ENCODE results near the gene FOXL1.

Gene FOXL1

GRCh38 chr16:86577314-86577971 is 906 bp upstream of the FOXL1 start:
- Histone ChIP-seq H3K27ac (ENCODE audit: low read depth, low read length) (no peak overlapping the region), H3K9me3 (ENCODE audit: insufficient read depth, low read length) (no peaks in the 10 kb centered on the region), H2AFZ (ENCODE audit: low read depth, low read length, severe bottlenecking) (no peak overlapping the region), H3K36me3 (ENCODE audit: low read length) (no peaks in the 10 kb centered on the region), H3K27me3 (ENCODE audit: low read length) (no peaks in the 10 kb centered on the region), H3K4me2 (ENCODE audit: low read depth, low read length, poor library complexity, severe bottlenecking) (no peak overlapping the region), H3K9ac (ENCODE audit: low read length) (no peak overlapping the region), H3F3A (ENCODE audit: insufficient read depth) (no peaks in the 10 kb centered on the region), H4K20me1 (ENCODE audit: low read depth, low read length) (no peaks in the 10 kb centered on the region), H3K9me2 (replicated peaks; ENCODE audit: insufficient read depth, low read length) (no peaks in the 10 kb centered on the region), H3K79me2 (ENCODE audit: insufficient read depth, low read length) (no peaks in the 10 kb centered on the region), H3K4me3 (ENCODE audit: insufficient read depth, low read length, poor library complexity, severe bottlenecking) (no peak overlapping the region)
- TF ChIP-seq, protein P1, sequence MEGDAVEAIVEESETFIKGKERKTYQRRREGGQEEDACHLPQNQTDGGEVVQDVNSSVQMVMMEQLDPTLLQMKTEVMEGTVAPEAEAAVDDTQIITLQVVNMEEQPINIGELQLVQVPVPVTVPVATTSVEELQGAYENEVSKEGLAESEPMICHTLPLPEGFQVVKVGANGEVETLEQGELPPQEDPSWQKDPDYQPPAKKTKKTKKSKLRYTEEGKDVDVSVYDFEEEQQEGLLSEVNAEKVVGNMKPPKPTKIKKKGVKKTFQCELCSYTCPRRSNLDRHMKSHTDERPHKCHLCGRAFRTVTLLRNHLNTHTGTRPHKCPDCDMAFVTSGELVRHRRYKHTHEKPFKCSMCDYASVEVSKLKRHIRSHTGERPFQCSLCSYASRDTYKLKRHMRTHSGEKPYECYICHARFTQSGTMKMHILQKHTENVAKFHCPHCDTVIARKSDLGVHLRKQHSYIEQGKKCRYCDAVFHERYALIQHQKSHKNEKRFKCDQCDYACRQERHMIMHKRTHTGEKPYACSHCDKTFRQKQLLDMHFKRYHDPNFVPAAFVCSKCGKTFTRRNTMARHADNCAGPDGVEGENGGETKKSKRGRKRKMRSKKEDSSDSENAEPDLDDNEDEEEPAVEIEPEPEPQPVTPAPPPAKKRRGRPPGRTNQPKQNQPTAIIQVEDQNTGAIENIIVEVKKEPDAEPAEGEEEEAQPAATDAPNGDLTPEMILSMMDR (IDR thresholded peaks at IDR 0.05; ENCODE audit: insufficient read depth, low read length, poor library complexity, severe bottlenecking) = no peak
- no peak for TF ChIP-seq EZH2phosphoT487 (conservative IDR thresholded peaks at IDR 0.05; ENCODE audit: low read length)

DNA sequence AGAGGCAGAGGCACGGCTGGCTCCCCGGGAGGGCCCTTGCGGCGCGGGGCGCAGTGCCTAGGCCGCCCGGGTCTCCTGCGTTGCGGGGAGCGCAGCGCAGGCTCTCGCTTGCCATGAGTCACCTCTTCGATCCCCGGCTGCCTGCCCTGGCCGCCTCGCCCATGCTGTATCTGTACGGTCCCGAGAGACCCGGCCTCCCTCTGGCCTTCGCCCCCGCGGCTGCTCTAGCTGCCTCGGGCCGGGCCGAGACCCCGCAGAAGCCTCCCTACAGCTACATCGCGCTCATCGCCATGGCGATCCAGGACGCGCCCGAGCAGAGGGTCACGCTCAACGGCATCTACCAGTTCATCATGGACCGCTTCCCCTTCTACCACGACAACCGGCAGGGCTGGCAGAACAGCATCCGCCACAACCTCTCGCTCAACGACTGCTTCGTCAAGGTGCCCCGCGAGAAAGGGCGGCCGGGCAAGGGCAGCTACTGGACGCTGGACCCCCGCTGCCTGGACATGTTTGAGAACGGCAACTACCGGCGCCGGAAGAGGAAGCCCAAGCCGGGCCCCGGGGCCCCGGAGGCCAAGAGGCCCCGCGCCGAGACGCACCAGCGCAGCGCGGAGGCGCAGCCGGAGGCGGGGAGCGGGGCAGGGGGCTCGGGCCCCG is 390 bp downstream of the FOXL1 start:
- TF ChIP-seq, protein P1 (IDR thresholded peaks at IDR 0.05; ENCODE audit: insufficient read depth, low read length, poor library complexity, severe bottlenecking) = no peak
- no peak for TF ChIP-seq EZH2phosphoT487 (conservative IDR thresholded peaks at IDR 0.05; ENCODE audit: low read length)
- no peak overlapping the region for H3K27ac ChIP-seq (ENCODE audit: low read depth, low read length)
- no peak overlapping the region for H3K4me2 ChIP-seq (ENCODE audit: low read depth, low read length, poor library complexity, severe bottlenecking)
- H3K36me3 ChIP-seq (ENCODE audit: low read length) = no peaks in the 10 kb centered on the region
- H3K79me2 ChIP-seq (ENCODE audit: insufficient read depth, low read length) = no peaks in the 10 kb centered on the region
- H3K27me3 ChIP-seq (ENCODE audit: low read length) = no peaks in the 10 kb centered on the region
- H3K9me2 ChIP-seq (replicated peaks; ENCODE audit: insufficient read depth, low read length) = no peaks in the 10 kb centered on the region
- H3F3A ChIP-seq (ENCODE audit: insufficient read depth) = no peaks in the 10 kb centered on the region
- H4K20me1 ChIP-seq (ENCODE audit: low read depth, low read length) = no peaks in the 10 kb centered on the region
- H3K9me3 ChIP-seq (ENCODE audit: insufficient read depth, low read length) = no peaks in the 10 kb centered on the region
- H2AFZ ChIP-seq (ENCODE audit: low read depth, low read length, severe bottlenecking) = no peak overlapping the region
- no peak overlapping the region for H3K9ac ChIP-seq (ENCODE audit: low read length)
- no peak overlapping the region for H3K4me3 ChIP-seq (ENCODE audit: insufficient read depth, low read length, poor library complexity, severe bottlenecking)

- TF ChIP-seq, protein P1 (IDR thresholded peaks at IDR 0.05; ENCODE audit: insufficient read depth, low read length, poor library complexity, severe bottlenecking) = no peak
- TF ChIP-seq EZH2phosphoT487 (conservative IDR thresholded peaks at IDR 0.05; ENCODE audit: low read length) = no peak
- H3F3A ChIP-seq (ENCODE audit: insufficient read depth) = no peaks in the 10 kb centered on the region
- no peak overlapping the region for H3K9ac ChIP-seq (ENCODE audit: low read length)
- no peak overlapping the region for H2AFZ ChIP-seq (ENCODE audit: low read depth, low read length, severe bottlenecking)
- no peak overlapping the region for H3K4me3 ChIP-seq (ENCODE audit: insufficient read depth, low read length, poor library complexity, severe bottlenecking)
- H3K9me2 ChIP-seq (replicated peaks; ENCODE audit: insufficient read depth, low read length) = no peaks in the 10 kb centered on the region
- H3K79me2 ChIP-seq (ENCODE audit: insufficient read depth, low read length) = no peaks in the 10 kb centered on the region
- H3K27ac ChIP-seq (ENCODE audit: low read depth, low read length) = no peak overlapping the region
- H3K9me3 ChIP-seq (ENCODE audit: insufficient read depth, low read length) = no peaks in the 10 kb centered on the region
- no peaks in the 10 kb centered on the region for H3K36me3 ChIP-seq (ENCODE audit: low read length)
- H3K4me2 ChIP-seq (ENCODE audit: low read depth, low read length, poor library complexity, severe bottlenecking) = no peak overlapping the region
- H3K27me3 ChIP-seq (ENCODE audit: low read length) = no peaks in the 10 kb centered on the region
- H4K20me1 ChIP-seq (ENCODE audit: low read depth, low read length) = no peaks in the 10 kb centered on the region
These were observed 1.1 kb downstream of the FOXL1 start for GRCh38 chr16:86579268-86580062.
